GM04503 (cell line): Measurements from ENCODE around the gene WDR70.
"Not testable (repeated sequence)": the region's sequence is repeated elsewhere in the genome, so short reads cannot be mapped to it uniquely, and the experiment has no call there.

Experiments used
- DNase-seq: peaks from one replicate; pipeline ENCODE4 v3.0.0-alpha.2; 2012; ENCODE audit warnings: low read depth

WDR70 gene

GRCh38 chr5:37454402-37455055, 75.4 kb downstream of the WDR70 start:
- DNase-seq = not testable (repeated sequence)

GRCh38 chr5:37463191-37464051, 84.3 kb downstream of the WDR70 start:
- DNase-seq = not testable (repeated sequence)

- not testable (repeated sequence) for DNase-seq
Measured at GRCh38 chr5:37464581-37464980, 85.5 kb downstream of the WDR70 start.

- peak; percentile 25 for DNase-seq
Measured at GRCh38 chr5:37469383-37469782, 90.3 kb downstream of the WDR70 start.

DNA sequence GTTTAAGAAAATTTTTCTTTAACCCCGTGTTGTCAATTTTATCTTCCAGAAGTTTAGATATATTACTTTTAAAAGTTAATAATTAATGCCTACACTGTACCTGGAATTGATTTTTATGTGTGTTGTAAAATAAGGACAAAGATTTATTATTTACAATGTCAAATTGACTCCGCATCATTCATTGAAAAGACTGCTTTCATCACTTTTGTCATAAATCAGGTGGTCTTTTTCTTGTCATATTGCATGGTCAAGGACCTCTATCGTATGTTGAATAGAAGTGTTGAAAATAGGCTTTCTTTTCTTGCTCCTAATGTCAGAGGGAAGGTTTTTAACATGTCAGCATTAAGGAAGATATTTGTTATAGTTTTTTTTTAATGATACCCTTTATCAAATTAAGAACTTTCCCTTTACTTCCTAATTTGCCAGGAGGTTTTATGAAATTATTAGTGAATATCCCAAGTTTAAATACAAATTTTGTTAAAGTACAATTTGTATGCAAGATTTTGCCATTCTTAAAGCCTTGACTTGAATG, 92.6 kb downstream of the WDR70 start:
- DNase-seq = no peak

DNA sequence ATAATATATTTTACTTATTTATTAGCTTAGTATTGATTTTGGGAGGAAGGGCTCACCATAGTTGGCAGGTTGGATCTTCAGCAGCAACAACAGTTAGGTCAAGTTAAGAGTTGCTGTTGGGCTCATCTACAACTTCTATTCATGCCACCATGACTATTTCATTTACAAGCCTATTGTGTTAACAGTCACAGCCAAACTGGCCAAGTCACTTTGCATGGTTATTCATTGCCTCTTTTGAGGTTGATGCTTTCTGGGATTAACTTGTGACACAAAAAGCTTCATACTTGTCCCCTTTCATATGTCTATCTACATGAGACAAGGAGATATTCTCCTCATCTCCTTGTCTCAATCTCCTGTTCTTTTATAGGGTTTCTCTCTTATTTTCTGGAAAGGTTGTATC, 98.3 kb downstream of the WDR70 start:
- no peak for DNase-seq

GRCh38 chr5:37478121-37478894, 99.2 kb downstream of the WDR70 start:
- no peak for DNase-seq

GRCh38 chr5:37481395-37481794, 102.3 kb downstream of the WDR70 start:
- DNase-seq = not testable (repeated sequence)

GRCh38 chr5:37490120-37490810, 111.1 kb downstream of the WDR70 start:
- no peak for DNase-seq

DNA sequence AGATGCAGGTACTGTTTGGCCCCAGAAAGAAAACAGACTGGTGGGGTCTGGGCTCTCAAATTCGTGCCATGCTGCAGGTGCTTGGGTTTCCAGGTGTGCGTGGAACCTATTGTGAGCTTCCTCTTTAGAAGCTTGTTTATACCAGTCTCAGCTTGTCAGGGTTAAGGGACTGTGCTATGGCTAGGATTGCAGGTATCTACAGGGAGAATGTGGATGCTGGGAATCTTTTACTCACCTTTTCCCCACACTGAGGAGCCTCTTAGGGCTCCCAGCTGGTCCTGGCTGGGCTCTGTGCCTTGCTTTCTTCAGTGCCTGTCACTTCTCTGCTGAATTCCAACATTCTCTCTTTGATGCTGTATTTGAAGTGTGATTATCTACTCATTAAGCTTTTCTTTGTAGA, 111.8 kb downstream of the WDR70 start:
- no peak for DNase-seq

DNA sequence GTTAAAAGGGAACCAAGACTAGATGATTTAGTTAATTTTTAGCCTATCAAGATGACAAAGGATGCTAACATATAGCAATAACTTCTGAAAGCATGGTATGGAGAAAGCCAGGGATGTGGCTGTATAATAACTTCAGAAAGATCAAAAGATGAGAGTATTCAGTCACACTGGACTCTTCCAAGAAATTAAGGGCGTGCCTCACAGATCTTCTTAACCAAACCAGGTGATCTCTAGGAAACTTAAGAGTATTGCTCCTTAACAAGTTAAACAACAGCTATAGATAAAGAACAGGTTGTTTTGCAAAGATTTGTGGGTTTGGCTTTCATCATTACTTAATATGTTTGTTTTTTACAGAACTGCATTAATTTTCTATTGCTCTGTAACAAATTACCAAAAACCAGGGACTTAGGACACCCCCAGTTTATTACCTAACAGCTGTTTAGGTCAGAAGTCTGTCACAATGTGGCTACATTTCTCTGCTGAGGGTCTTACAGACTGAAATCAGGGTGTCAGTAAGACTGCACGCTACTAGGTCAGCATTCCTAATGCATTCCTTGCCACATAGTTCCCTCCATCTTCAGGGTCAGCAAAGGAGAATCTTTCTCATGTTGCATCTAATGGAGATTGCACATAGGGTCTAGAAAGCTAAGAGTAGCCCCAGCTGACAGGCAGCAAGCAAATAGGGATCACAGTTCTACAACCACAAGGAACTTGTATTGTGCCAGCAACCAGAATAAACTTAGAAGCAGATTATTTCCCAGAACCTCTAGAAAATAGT, 113.8 kb downstream of the WDR70 start:
- no peak for DNase-seq

- peak; percentile 15 for DNase-seq
Measured at GRCh38 chr5:37494756-37495155, 115.6 kb downstream of the WDR70 start.

- DNase-seq = peak; percentile 0
Measured at GRCh38 chr5:37495210-37495609, 116.1 kb downstream of the WDR70 start.

DNA sequence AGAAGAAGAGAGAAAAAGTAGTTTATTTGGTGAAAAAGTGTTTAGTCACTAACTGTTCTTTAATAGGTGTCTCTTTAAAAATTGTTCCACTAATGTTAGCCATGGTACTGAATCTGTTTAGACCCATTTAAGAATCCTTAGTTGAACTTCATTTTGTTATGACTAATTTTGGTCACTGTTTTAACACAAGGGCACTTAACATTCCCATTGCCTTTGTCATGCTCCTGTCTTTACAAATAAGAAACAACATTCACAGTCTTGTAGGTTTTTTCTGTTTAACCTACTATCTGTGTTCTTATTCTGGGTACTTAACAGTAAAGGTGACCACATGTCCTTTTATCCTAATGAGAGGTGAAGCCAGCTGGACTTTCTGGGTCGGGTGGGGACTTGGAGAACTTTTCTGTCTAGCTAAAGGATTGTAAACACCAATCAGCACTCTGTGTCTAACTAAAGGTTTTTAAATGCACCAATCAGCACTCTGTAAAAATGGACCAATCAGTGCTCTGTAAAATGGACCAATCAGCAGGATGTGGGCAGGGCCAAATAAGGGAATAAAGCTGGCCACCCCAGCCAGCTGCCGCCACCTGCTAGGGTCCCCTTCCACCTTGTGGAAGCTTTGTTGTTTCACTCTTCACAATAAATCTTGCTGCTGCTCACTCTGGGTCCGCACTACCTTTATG, 116.7 kb downstream of the WDR70 start:
- peak; percentile 55 for DNase-seq

DNA sequence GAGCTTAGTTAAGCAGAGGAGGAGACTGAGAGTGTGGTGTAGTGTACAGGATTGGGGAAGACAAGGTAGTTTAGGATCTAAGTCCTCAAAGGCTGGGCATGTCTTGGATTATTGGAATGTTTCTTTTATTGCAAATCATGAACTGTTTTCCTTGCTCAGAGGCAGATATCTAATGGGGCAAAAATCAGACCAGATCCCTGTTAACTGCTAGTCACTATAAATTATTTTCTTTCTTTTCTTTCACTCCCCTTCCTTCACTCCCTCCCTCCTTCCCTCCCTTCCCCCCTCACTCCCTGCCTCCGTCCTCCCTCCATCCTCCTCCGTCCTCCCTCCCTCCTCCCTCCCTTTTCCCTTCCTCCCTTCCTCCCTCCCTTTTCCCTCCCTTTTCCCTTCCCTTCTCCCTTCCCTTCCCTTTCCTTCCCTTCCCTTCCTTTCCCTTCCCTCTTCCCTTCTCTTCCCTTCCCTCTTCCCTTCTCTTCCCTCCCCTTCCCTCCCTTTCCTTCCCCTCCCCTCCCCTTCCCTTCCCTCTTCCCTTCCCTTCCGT, 117.9 kb downstream of the WDR70 start:
- DNase-seq = no peak

- DNase-seq = no peak
Measured at GRCh38 chr5:37501152-37501551, 122.0 kb downstream of the WDR70 start.

GRCh38 chr5:37506241-37506640, 127.1 kb downstream of the WDR70 start:
- no peak for DNase-seq

- no peak for DNase-seq
Measured at GRCh38 chr5:37506722-37507121, 127.6 kb downstream of the WDR70 start.

- no peak for DNase-seq
Measured at GRCh38 chr5:37511646-37512045, 132.5 kb downstream of the WDR70 start.

- DNase-seq = no peak
Measured at GRCh38 chr5:37514946-37515345, 135.8 kb downstream of the WDR70 start.
